Brain pericyte (primary cell): ENCODE data around the gene CLHC1.

Experiments used
- DNase-seq: peaks from one replicate; pipeline ENCODE4 v3.0.0-alpha.2; 2012; ENCODE audit warnings: low read depth, low spot score

The CLHC1 gene

GRCh38 chr2:55169915-55170314, 62.2 kb downstream of the CLHC1 start:
- DNase-seq, result no peak

GRCh38 chr2:55169359-55169758, 62.7 kb downstream of the CLHC1 start:
- no peak for DNase-seq

- no peak for DNase-seq
Observed at GRCh38 chr2:55168221-55169154, 63.6 kb downstream of the CLHC1 start.

GRCh38 chr2:55165626-55166025, 66.5 kb downstream of the CLHC1 start:
- no peak for DNase-seq

- no peak for DNase-seq
Observed at GRCh38 chr2:55164534-55165480, 67.3 kb downstream of the CLHC1 start.

GRCh38 chr2:55163941-55164390, 68.1 kb downstream of the CLHC1 start:
- DNase-seq, result no peak

- no peak for DNase-seq
Observed at GRCh38 chr2:55163274-55163721, 68.8 kb downstream of the CLHC1 start.

GRCh38 chr2:55162284-55163006, 69.6 kb downstream of the CLHC1 start:
- no peak for DNase-seq

GRCh38 chr2:55161295-55162210, 70.5 kb downstream of the CLHC1 start:
- no peak for DNase-seq

- DNase-seq, result no peak
Observed at GRCh38 chr2:55160422-55160821, 71.7 kb downstream of the CLHC1 start.

- DNase-seq, result no peak
Observed at GRCh38 chr2:55159752-55160151, 72.3 kb downstream of the CLHC1 start.

GRCh38 chr2:55159037-55159651, 72.9 kb downstream of the CLHC1 start:
- no peak for DNase-seq

GRCh38 chr2:55158111-55158814, 73.8 kb downstream of the CLHC1 start:
- DNase-seq, result no peak

- DNase-seq, result no peak
Observed at GRCh38 chr2:55157474-55157884, 74.6 kb downstream of the CLHC1 start.

GRCh38 chr2:55156984-55157383, 75.1 kb downstream of the CLHC1 start:
- DNase-seq, result no peak

- no peak for DNase-seq
Observed at GRCh38 chr2:55156326-55156725, 75.8 kb downstream of the CLHC1 start.

- DNase-seq, result no peak
Observed at GRCh38 chr2:55155764-55156281, 76.3 kb downstream of the CLHC1 start.

- no peak for DNase-seq
Observed at GRCh38 chr2:55155206-55155605, 76.9 kb downstream of the CLHC1 start.

- DNase-seq, result no peak
Observed at GRCh38 chr2:55154525-55155030, 77.5 kb downstream of the CLHC1 start.
